ENCODE data around the gene M1AP. TPM values are rescaled to one million over a fixed set of nuclear protein-coding genes. Genes with fewer than 3 reads are reported as not detected.

The M1AP gene
- total and polyA plus RNA-seq, 9 of the 15 experiments (the other 6 are each of a cell fraction or from before 2014, with no cell fraction given): 0.06 to 0.33 (median 0.11) TPM; not detected in 4

GRCh38 chr2:74507926-74508520 lies 140.1 kb downstream of the M1AP start:
- Histone ChIP-seq H3K9ac (ENCODE audit: insufficient read depth in 1 of 2, low read depth in 2 of 2, low read length in 2 of 2) (peak overlapping the region; percentile 95 to 96), H3K4me1 (replicated peaks in 1 of 2; ENCODE audit: control insufficient read depth in 2 of 2, insufficient read depth in 2 of 2, low read length in 2 of 2) (peaks cover 36 to 51% of the 10 kb centered on the region in 2 experiments; a peak in 4 of 5 replicates), H3K4me3 (peak overlapping the region; percentile 78), H3K9me3 (replicated peaks; ENCODE audit: control insufficient read depth, insufficient read depth, low read depth, low read length) (no peaks in the 10 kb centered on the region), H3K79me2 (ENCODE audit: control insufficient read depth, insufficient read depth, low read length) (peaks cover 40% of the 10 kb centered on the region), H2AFZ (ENCODE audit: low read depth, low read length) (peak overlapping the region; percentile 85), H3K4me2 (ENCODE audit: insufficient read depth, low read length) (peak overlapping the region; percentile 94), H3K27me3 (ENCODE audit: control insufficient read depth in 2 of 2, insufficient read depth in 2 of 2, low read length in 2 of 2) (no peaks in the 10 kb centered on the region), H3K27ac (ENCODE audit: extremely low read depth, low read depth, low read length) (peak overlapping the region; percentile 97), H3K36me3 (ENCODE audit: control insufficient read depth, insufficient read depth, low read length) (peaks cover 13% of the 10 kb centered on the region; the same call in 2 of the 3 replicates), H3K9me1 (ENCODE audit: control insufficient read depth, insufficient read depth, low read length) (no peaks in the 10 kb centered on the region), H4K20me1 (replicated peaks; ENCODE audit: control insufficient read depth, insufficient read depth, low read length) (no peaks in the 10 kb centered on the region)
- DNase-seq (ENCODE audit: extremely low read depth in 1 of 4, low spot score in 3 of 4) (peak; percentile 42 to 68 (median 46)), FAIRE-seq (no peak), ATAC-seq (peak; percentile 53)
- POLR2A ChIA-PET: interaction anchor here (0.7 to 3.3 kb wide), 5 partner anchors 9 to 40 kb away, joined by 3 to 17 read pairs (median 6); partner anchors contain the start of genes AUP1 and HTRA2
- CTCF ChIA-PET (ENCODE audit: low intra/inter-chr PET ratio): no interaction called here
- no TSS peak for BruUV-seq (replicated peaks)
- in situ Hi-C loops (cut with MboI): no loop called here
- WGBS (ENCODE audit: insufficient coverage, low coverage, missing lambda C conversion rate): 19% methylated on average over 37 of the region's 38 CpGs
- intact Hi-C loops (cut with micrococcal nuclease): loop anchor here (1.0 kb wide), 2 partner anchors 21 to 79 kb away; partner anchors contain the start of genes AUP1 and HTRA2
- TF ChIP-seq ZNF395 (CRISPR knock-in tag; IDR thresholded peaks at IDR 0.05): peak; percentile 78; the same call in 1 of the 2 replicates
- TF ChIP-seq NFRKB (IDR thresholded peaks at IDR 0.05; ENCODE audit: low read depth): peak; percentile 62; the same call in 1 of the 2 replicates
- TF ChIP-seq CREB1 (IDR thresholded peaks at IDR 0.05): no peak
- no peak for TF ChIP-seq CREB1 (CRISPR knock-in tag; IDR thresholded peaks at IDR 0.05)
- 0 out of 2 replicates have a peak, but pooled peaks have one; percentile 30 for TF ChIP-seq PHF8 (IDR thresholded peaks at IDR 0.05; ENCODE audit: borderline replicate concordance, low read length)
- no peak for TF ChIP-seq GABPB1 (CRISPR knock-in tag; IDR thresholded peaks at IDR 0.05)
- TF ChIP-seq ZBTB7A (IDR thresholded peaks at IDR 0.05; ENCODE audit: borderline replicate concordance, control insufficient read depth, low read depth, low read length): peak; percentile 65; the same call in 1 of the 2 replicates
- TF ChIP-seq SRSF3 (IDR thresholded peaks at IDR 0.05; ENCODE audit: insufficient read depth, low read length): 0 out of 2 replicates have a peak, but pooled peaks have one; percentile 32
- TF ChIP-seq MTA1 (IDR thresholded peaks at IDR 0.05; ENCODE audit: borderline replicate concordance): 0 out of 2 replicates have a peak, but pooled peaks have one; percentile 23
- peak; percentile 51 for TF ChIP-seq RBFOX2 (IDR thresholded peaks at IDR 0.05; ENCODE audit: low read depth, low read length)
- TF ChIP-seq ZNF764 (CRISPR knock-in tag; IDR thresholded peaks at IDR 0.05; ENCODE audit: low read depth): no peak
- TF ChIP-seq BRD4 (IDR thresholded peaks at IDR 0.05): 0 out of 2 replicates have a peak, but pooled peaks have one; percentile 62
- TF ChIP-seq ZFX (CRISPR knock-in tag; IDR thresholded peaks at IDR 0.05): peak; percentile 93
- TF ChIP-seq ZNF655 (CRISPR knock-in tag; IDR thresholded peaks at IDR 0.05): no peak
- TF ChIP-seq IFI16 (CRISPR knock-in tag; IDR thresholded peaks at IDR 0.05): no peak
- TF ChIP-seq SMAD4 (CRISPR knock-in tag; conservative IDR thresholded peaks at IDR 0.05): 0 out of 2 replicates have a peak, but pooled peaks have one; percentile 30
- no peak for TF ChIP-seq RNF219 (CRISPR knock-in tag; IDR thresholded peaks at IDR 0.05)
